Measurements from ENCODE around the gene ASGR1. TPM values are rescaled to one million over a fixed set of nuclear protein-coding genes. Genes with fewer than 3 reads are reported as not detected.

ASGR1 gene
- total and polyA plus RNA-seq, 2 donors (not counting 1 experiment from before 2014, with no cell fraction given), result 0.32 to 0.43 TPM

DNA sequence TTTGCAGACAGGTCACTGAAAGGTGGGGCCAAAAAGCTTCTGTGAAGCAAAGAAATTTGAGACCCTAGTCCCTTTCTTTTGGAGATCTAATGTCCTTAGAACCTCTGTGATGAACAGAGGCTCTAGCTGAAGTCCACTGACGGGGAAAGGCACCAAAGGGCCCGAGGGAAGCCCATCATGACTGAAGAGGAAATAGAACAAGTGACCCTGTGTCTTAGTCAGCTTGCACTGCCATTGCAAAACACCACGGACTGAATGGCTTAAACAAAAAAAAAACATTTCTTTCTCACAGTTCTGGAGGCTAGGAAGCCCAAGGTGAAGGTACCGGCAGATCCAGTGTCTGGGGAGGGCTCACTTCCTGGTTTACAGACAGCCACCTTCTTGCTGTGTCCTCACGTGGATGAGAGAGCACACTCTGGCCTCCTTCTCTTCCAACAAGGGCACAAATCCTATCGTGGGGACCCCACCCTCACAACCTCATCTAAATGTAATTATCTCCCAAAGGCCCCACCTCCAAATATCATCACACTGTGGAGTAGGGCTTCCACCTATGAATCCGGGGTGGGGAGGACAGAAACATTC is 40.3 kb downstream of the ASGR1 start:
- no peak overlapping the region for H3K4me3 ChIP-seq (ENCODE audit: control extremely low read depth in 1 of 5, extremely low read depth in 1 of 5, insufficient read depth in 1 of 5, low read depth in 2 of 5, low read length in 4 of 5)
- H3K9ac ChIP-seq (ENCODE audit: low read length), result no peak overlapping the region
- no peaks in the 10 kb centered on the region for H3K9me3 ChIP-seq (ENCODE audit: control extremely low read depth in 1 of 3, control insufficient read depth in 2 of 3, insufficient read depth in 1 of 3, low read length in 2 of 3)
- peaks cover 28% of the 10 kb centered on the region for H3K27me3 Mint-ChIP-seq
- no peaks in the 10 kb centered on the region for H3K36me3 ChIP-seq (replicated peaks in 1 of 2; ENCODE audit: control extremely low read depth in 1 of 2, control insufficient read depth in 1 of 2, extremely low read depth in 1 of 2, insufficient read depth in 2 of 2, low read length in 1 of 2)
- H3K4me2 ChIP-seq (replicated peaks; ENCODE audit: low read depth, low read length, poor library complexity, severe bottlenecking), result no peak overlapping the region
- no peak overlapping the region for H3K4me3 Mint-ChIP-seq
- H4K20me1 ChIP-seq (ENCODE audit: control insufficient read depth, insufficient read depth, low read length, poor library complexity, severe bottlenecking), result no peaks in the 10 kb centered on the region
- H2AFZ ChIP-seq (ENCODE audit: insufficient read depth, low read depth, low read length, poor library complexity, severe bottlenecking), result no peak overlapping the region
- H3K9me3 Mint-ChIP-seq (ENCODE audit: insufficient read depth), result no peaks in the 10 kb centered on the region
- no peak overlapping the region for H3K27ac Mint-ChIP-seq
- DNase-seq (no peak), ATAC-seq (ENCODE audit: low read depth) (no peak)
- TF ChIP-seq, protein P1, sequence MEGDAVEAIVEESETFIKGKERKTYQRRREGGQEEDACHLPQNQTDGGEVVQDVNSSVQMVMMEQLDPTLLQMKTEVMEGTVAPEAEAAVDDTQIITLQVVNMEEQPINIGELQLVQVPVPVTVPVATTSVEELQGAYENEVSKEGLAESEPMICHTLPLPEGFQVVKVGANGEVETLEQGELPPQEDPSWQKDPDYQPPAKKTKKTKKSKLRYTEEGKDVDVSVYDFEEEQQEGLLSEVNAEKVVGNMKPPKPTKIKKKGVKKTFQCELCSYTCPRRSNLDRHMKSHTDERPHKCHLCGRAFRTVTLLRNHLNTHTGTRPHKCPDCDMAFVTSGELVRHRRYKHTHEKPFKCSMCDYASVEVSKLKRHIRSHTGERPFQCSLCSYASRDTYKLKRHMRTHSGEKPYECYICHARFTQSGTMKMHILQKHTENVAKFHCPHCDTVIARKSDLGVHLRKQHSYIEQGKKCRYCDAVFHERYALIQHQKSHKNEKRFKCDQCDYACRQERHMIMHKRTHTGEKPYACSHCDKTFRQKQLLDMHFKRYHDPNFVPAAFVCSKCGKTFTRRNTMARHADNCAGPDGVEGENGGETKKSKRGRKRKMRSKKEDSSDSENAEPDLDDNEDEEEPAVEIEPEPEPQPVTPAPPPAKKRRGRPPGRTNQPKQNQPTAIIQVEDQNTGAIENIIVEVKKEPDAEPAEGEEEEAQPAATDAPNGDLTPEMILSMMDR (IDR thresholded peaks at IDR 0.05), result no peak
- no peak for TF ChIP-seq EZH2 (IDR thresholded peaks at IDR 0.05; ENCODE audit: borderline replicate concordance, insufficient read depth, low read depth, low read length, poor library complexity, severe bottlenecking)
- 84% methylated on average over 4 of the region's 7 CpGs for WGBS (ENCODE audit: insufficient coverage)
- H3K79me2 ChIP-seq (ENCODE audit: control insufficient read depth, insufficient read depth, low read length), result no peaks in the 10 kb centered on the region
- ChIA-PET POLR2A (no interaction called here), CTCF (interaction anchor here (2.9 to 11.8 kb wide), 2 partner anchors 91 to 224 kb away, joined by 25 to 584 read pairs; partner anchors contain the start of gene SLC16A11)
- intact Hi-C loops (cut with micrococcal nuclease), result loop anchor here (10.0 kb wide), 2 partner anchors 156 to 294 kb away; partner anchors contain the start of gene YBX2
- peaks cover 0 to 12% (median 3%) of the 10 kb centered on the region in 4 experiments for H3K27me3 ChIP-seq (replicated peaks in 1 of 4; ENCODE audit: control extremely low read depth in 1 of 4, control insufficient read depth in 3 of 4, insufficient read depth in 4 of 4, low read length in 3 of 4)
- H3K27ac ChIP-seq (ENCODE audit: low read length in 2 of 2), result no peak overlapping the region
- H3K4me1 ChIP-seq (ENCODE audit: control insufficient read depth in 2 of 2, insufficient read depth in 2 of 2, low read length in 2 of 2), result peaks cover 2 to 3% of the 10 kb centered on the region in 2 donors
- peaks cover 7% of the 10 kb centered on the region for H3K4me1 Mint-ChIP-seq
